Thymus (tissue), 11 donors: ENCODE data around the gene NEDD4L. TPM values are rescaled to one million over a fixed set of nuclear protein-coding genes. Genes with fewer than 3 reads are reported as not detected.

ENCODE experiments used
- DNase-seq, 9 donors: peaks; one replicate each; pipeline ENCODE4 v3.0.0-alpha.2; 2013; ENCODE audit warnings: low spot score in 9 of 9, low read depth in 6 of 9, missing footprints in 1 of 9
- H3K27ac ChIP-seq, 2 donors: one replicate each; pipeline ENCODE4 v1.5.1; 2013; ENCODE audit warnings: control low read depth in 1 of 2, low read depth in 1 of 2, low read length in 1 of 2, mild to moderate bottlenecking in 1 of 2, moderate library complexity in 1 of 2
- H3K27me3 ChIP-seq, 2 donors: one replicate each; pipeline ENCODE4 v1.5.1; 2013; ENCODE audit warnings: low read length in 1 of 2; ENCODE audit not compliant: control insufficient read depth in 2 of 2, insufficient read depth in 1 of 2
- H3K36me3 ChIP-seq, 2 donors: one replicate each; pipeline ENCODE4 v1.5.1; 2013; ENCODE audit warnings: low read length in 1 of 2, mild to moderate bottlenecking in 1 of 2, moderate library complexity in 1 of 2; ENCODE audit not compliant: control insufficient read depth in 2 of 2, insufficient read depth in 2 of 2
- H3K4me1 ChIP-seq, 2 donors: one replicate each; pipeline ENCODE4 v1.5.1; 2013; ENCODE audit warnings: low read length in 2 of 2; ENCODE audit not compliant: control insufficient read depth in 2 of 2, insufficient read depth in 2 of 2
- H3K4me3 ChIP-seq, 2 donors: one replicate each; pipeline ENCODE4 v1.5.1; 2013; ENCODE audit warnings: low read length in 2 of 2, control low read depth in 1 of 2, mild to moderate bottlenecking in 1 of 2
- H3K9me3 ChIP-seq, 2 donors: one replicate each; pipeline ENCODE4 v1.5.1; 2013; ENCODE audit warnings: low read length in 1 of 2, mild to moderate bottlenecking in 1 of 2; ENCODE audit not compliant: control insufficient read depth in 2 of 2, insufficient read depth in 1 of 2
- WGBS: extraction: QIAGEN DNeasy Blood & Tissue Kit; methylation state at CpG from one replicate; pipeline ENCODE4 v1.1.7; 2013; 5-methylcytosine and 5-hydroxymethylcytosine counted together
- polyA plus RNA-seq: library from polyadenylated mRNA; stranded (reverse); fragments of 200-250 nt; gene quantifications from one replicate; pipeline ENCODE4 v1.2.3, GENCODE V29; 2013
- total RNA-seq: library from RNA; stranded (reverse); fragments of 120-200 nt; gene quantifications from one replicate; pipeline ENCODE4 v1.2.4, GENCODE V29; 2013
- donor health status: healthy.

The NEDD4L gene
- total and polyA plus RNA-seq, 2 donors = 6.5 to 11.8 TPM

DNA sequence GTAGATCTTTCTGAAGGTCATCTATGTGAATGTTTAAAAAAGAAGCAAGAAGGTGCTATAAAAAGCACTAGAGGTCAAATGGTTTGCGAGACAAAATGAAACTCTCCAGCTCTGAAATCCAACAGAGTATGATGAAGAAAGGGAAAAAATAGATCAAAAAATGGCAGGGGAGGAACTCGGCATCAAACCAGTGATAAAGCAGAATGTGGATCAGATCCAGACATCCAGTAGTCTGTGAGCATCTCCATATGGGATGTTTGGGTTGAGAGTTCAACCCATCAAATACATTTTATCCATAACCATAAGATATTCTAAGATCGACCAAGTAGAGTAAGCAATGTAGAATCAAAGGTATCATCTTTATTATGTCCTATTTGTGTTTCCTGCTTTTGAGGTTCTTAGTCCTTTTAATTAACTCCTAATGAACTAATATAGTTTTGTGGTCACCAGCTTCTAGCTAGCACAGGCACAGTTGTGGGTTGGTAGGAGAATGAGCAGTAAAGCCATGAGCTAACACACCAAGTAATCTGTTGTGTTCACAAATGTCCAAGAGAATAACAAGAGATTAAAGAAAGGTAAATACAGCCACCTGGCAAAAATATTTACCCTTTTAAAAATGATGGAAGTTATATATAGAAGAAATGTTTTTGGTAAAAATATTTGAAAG is 160.9 kb downstream of the NEDD4L start:
- Histone ChIP-seq H3K4me3 (no peak overlapping the region), H3K27ac (no peak overlapping the region), H3K36me3 (no peaks in the 10 kb centered on the region), H3K27me3 (no peaks in the 10 kb centered on the region), H3K4me1 (no peaks in the 10 kb centered on the region), H3K9me3 (no peaks in the 10 kb centered on the region)
- no peak for DNase-seq
- 94% methylated on average over 3 of the region's 3 CpGs for WGBS

GRCh38 chr18:58205443-58206160 is 161.6 kb downstream of the NEDD4L start:
- H3K4me3 ChIP-seq = no peak overlapping the region
- H3K27me3 ChIP-seq = no peaks in the 10 kb centered on the region
- no peak for DNase-seq
- WGBS = 98% methylated on average over 6 of the region's 6 CpGs
- no peaks in the 10 kb centered on the region for H3K4me1 ChIP-seq
- no peak overlapping the region for H3K27ac ChIP-seq
- no peaks in the 10 kb centered on the region for H3K36me3 ChIP-seq
- H3K9me3 ChIP-seq = no peaks in the 10 kb centered on the region

GRCh38 chr18:58207520-58208152 is 163.6 kb downstream of the NEDD4L start:
- Histone ChIP-seq H3K9me3 (no peaks in the 10 kb centered on the region), H3K4me3 (no peak overlapping the region), H3K27me3 (no peaks in the 10 kb centered on the region), H3K27ac (no peak overlapping the region), H3K36me3 (no peaks in the 10 kb centered on the region), H3K4me1 (no peaks in the 10 kb centered on the region)
- no peak for DNase-seq
- 93% methylated on average over 5 of the region's 5 CpGs for WGBS

DNA sequence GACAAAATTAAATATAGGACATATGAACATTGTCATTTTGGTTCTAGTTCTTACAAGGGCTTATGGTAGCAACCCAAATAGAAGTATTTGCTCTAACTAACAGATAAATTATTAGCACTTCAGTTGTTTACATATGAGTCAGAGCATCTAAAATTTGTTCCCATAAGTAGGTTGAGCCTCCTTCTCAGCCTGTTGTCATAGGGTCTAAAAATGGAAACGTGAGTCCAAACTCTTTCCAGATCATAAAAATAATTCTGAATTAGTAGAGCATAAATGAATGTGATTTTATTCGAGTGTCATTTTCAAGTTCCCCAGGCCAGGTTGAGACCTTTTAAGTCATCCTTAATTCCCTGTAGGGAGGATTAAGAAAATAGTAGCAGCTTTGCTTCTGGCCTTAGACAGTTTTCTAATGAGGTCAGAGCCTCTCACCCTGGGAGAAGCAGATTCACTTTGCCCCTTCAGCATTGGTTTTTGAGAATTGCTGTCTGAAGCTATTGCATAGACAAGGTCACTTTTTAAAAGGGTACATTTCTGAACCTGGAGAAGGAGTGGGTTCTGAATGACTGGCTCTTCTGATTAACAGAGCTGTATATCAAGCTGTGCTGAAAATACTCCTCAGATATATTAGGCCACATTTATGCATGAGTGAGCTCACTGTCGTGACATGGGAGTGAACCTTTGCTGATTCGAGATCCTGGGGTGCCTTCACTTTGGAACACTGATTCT is 164.3 kb downstream of the NEDD4L start:
- no peak for DNase-seq
- WGBS = 90% methylated on average over 4 of the region's 4 CpGs
- Histone ChIP-seq H3K4me3 (no peak overlapping the region), H3K9me3 (no peaks in the 10 kb centered on the region), H3K4me1 (no peaks in the 10 kb centered on the region), H3K27me3 (no peaks in the 10 kb centered on the region), H3K27ac (no peak overlapping the region), H3K36me3 (no peaks in the 10 kb centered on the region)

DNA sequence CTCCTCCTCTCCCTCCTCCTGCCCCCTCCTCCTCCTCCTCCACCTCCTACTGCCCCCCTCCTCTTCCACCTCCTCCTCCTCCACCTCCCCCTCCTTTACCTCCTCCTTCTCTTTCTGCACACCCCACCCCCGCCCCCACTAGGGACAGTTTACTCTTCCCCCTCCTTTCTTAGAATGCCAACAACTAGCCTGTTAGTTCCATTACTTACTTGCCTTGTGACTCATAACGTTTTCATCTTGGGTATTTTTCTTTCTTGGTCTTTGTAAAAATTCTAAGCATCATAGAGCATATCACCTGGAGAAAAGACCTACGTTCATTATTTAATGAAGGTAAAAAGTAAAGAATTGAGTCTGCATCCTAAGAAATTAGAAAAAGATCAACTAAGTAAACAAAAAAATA is 165.3 kb downstream of the NEDD4L start:
- H3K36me3 ChIP-seq = no peaks in the 10 kb centered on the region
- H3K4me1 ChIP-seq = no peaks in the 10 kb centered on the region
- DNase-seq = no peak
- no peaks in the 10 kb centered on the region for H3K27me3 ChIP-seq
- H3K4me3 ChIP-seq = no peak overlapping the region
- no peaks in the 10 kb centered on the region for H3K9me3 ChIP-seq
- H3K27ac ChIP-seq = no peak overlapping the region
- 96% methylated on average over 3 of the region's 3 CpGs for WGBS

GRCh38 chr18:58211510-58211909 is 167.5 kb downstream of the NEDD4L start:
- WGBS = 93% methylated on average over 4 of the region's 4 CpGs
- Histone ChIP-seq H3K4me3 (no peak overlapping the region), H3K4me1 (no peaks in the 10 kb centered on the region), H3K9me3 (no peaks in the 10 kb centered on the region), H3K27ac (no peak overlapping the region), H3K36me3 (no peaks in the 10 kb centered on the region), H3K27me3 (no peaks in the 10 kb centered on the region)
- DNase-seq = no peak

- Histone ChIP-seq H3K9me3 (no peaks in the 10 kb centered on the region), H3K27me3 (no peaks in the 10 kb centered on the region), H3K4me1 (no peaks in the 10 kb centered on the region), H3K27ac (no peak overlapping the region), H3K36me3 (no peaks in the 10 kb centered on the region), H3K4me3 (no peak overlapping the region)
- 89% methylated on average over 8 of the region's 8 CpGs for WGBS
- DNase-seq = no peak
Measured at GRCh38 chr18:58212274-58212673, 168.2 kb downstream of the NEDD4L start.

- H3K27ac ChIP-seq = no peak overlapping the region
Measured at GRCh38 chr18:58213440-58213839, 169.4 kb downstream of the NEDD4L start.

DNA sequence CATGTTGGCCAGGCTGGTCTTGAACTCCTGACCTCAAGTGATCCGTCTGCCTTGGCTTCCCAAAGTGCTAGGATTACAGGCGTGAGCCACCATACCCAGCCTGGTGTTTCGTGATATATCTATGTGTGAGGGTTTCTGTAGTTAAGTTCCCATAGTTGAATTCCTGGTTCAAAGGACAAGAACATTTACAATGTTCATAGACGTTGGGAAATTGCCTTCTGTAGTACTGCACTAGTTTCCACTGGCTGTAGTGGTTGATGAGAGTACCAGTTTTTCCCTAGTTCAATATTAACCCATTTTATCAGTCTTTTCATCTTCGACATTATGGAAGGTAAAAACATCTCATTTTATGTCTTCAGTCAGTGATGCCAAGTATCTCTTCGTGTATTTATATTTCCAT is 171.0 kb downstream of the NEDD4L start:
- WGBS = 85% methylated on average over 6 of the region's 6 CpGs
- DNase-seq = no peak
- Histone ChIP-seq H3K36me3 (no peaks in the 10 kb centered on the region), H3K27me3 (no peaks in the 10 kb centered on the region), H3K4me1 (no peaks in the 10 kb centered on the region), H3K27ac (no peak overlapping the region), H3K4me3 (no peak overlapping the region), H3K9me3 (no peaks in the 10 kb centered on the region)

More at GRCh38 chr18:58213440-58213839, 169.4 kb downstream of the NEDD4L start:
- Histone ChIP-seq H3K9me3 (no peaks in the 10 kb centered on the region), H3K4me1 (no peaks in the 10 kb centered on the region), H3K36me3 (no peaks in the 10 kb centered on the region), H3K4me3 (no peak overlapping the region), H3K27me3 (no peaks in the 10 kb centered on the region)
- DNase-seq = no peak
- 59% methylated on average over 2 of the region's 2 CpGs for WGBS
